MCF 10A (cell line): ENCODE results near the gene DENND2D. TPM values are rescaled to one million over a fixed set of nuclear protein-coding genes. Genes with fewer than 3 reads are reported as not detected.

ENCODE experiments used
- BruUV-seq: library from RNA; stranded (reverse); fragments of 400-500 nt; replicated peaks from 2 replicates; lab custom pipeline; 2021; lab: Mats Ljungman, UMichigan
- CTCF ChIA-PET: fragments of 300-600 bp; sonication (Branson Sonifier 250); formaldehyde crosslinking; extraction: SDS; loops from one replicate; lab custom pipeline; 2021; ENCODE audit warnings: antibody characterized with exemption, inconsistent platforms; lab: Yijun Ruan, JAX
- POLR2A ChIA-PET: fragments of 300-600, 350-650 bp; sonication (Branson Sonifier 250); formaldehyde crosslinking; extraction: SDS; loops from one replicate; lab custom pipeline; 2020; ENCODE audit warnings: antibody characterized with exemption, inconsistent platforms; lab: Yijun Ruan, JAX
- DNase-seq: peaks from one replicate; pipeline ENCODE4 v3.0.0-alpha.2; 2018; ENCODE audit not compliant: unreplicated experiment
- H3K27ac Mint-ChIP-seq: one replicate; pipeline ENCODE4 v1.8.0; 2022; ENCODE audit warnings: mild to moderate bottlenecking, low read depth, mixed read lengths; ENCODE audit not compliant: unreplicated experiment
- H3K27me3 Mint-ChIP-seq: one replicate; pipeline ENCODE4 v1.8.0; 2022; ENCODE audit warnings: mixed read lengths; ENCODE audit not compliant: insufficient read depth, unreplicated experiment
- H3K36me3 Mint-ChIP-seq: one replicate; pipeline ENCODE4 v1.8.0; 2022; ENCODE audit warnings: mild to moderate bottlenecking, moderate library complexity, mixed read lengths; ENCODE audit not compliant: insufficient read depth, unreplicated experiment
- H3K4me1 Mint-ChIP-seq: one replicate; pipeline ENCODE4 v1.8.0; 2022; ENCODE audit warnings: mixed read lengths; ENCODE audit not compliant: insufficient read depth, unreplicated experiment
- H3K4me3 Mint-ChIP-seq: one replicate; pipeline ENCODE4 v1.8.0; 2022; ENCODE audit warnings: mild to moderate bottlenecking, moderate library complexity, mixed read lengths; ENCODE audit not compliant: unreplicated experiment
- H3K9me3 Mint-ChIP-seq: one replicate; pipeline ENCODE4 v1.8.0; 2022; ENCODE audit warnings: mixed read lengths; ENCODE audit not compliant: unreplicated experiment
- intact Hi-C: fragments of 100-400 bp; cut with micrococcal nuclease; formaldehyde crosslinking; loops from 2 replicates; pipeline ENCODE4 v1.14.1; 2022
- total RNA-seq: library from RNA; stranded (reverse); gene quantifications from 2 replicates; pipeline ENCODE4 v1.2.3, GENCODE V29; 2022
- TF ChIP-seq, protein P1 (sequence below): fragments of 200-600 bp; IDR thresholded peaks from one replicate; pipeline ENCODE4 v1.8.0; 2022; ENCODE audit warnings: antibody characterized with exemption, mild to moderate bottlenecking; ENCODE audit not compliant: unreplicated experiment

Gene DENND2D
- total RNA-seq, 1 experiment from 2014 or later, result 6.0 TPM

DNA sequence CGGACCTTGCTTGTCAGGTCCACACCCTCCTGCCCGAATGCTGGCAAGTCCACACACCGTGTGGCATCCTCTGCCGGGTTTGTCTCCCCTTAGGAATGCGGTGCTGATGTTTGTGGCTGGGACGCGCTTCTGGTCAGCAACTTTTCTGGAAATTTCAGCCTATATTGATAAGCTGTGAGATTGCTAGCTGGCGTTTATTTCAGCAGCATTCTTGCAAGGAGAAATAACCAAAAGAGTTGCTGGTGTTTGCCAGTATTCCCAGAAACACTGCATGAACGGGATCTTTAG lies 59.8 kb downstream of the DENND2D start:
- Mint-ChIP-seq H3K36me3 (peaks cover 25% of the 10 kb centered on the region), H3K27ac (peak overlapping the region; percentile 97), H3K4me1 (peaks cover 24% of the 10 kb centered on the region), H3K27me3 (no peaks in the 10 kb centered on the region), H3K4me3 (peak overlapping the region; percentile 94), H3K9me3 (no peaks in the 10 kb centered on the region)
- ChIA-PET POLR2A (interaction anchor here (0.5 to 2.9 kb wide), 11 partner anchors 9 to 656 kb away, joined by 3 to 12 read pairs (median 4); partner anchors contain the start of genes ATP5PB, INKA2, LRIF1 and WDR77), CTCF (interaction anchor here (0.6 to 2.4 kb wide), 3 partner anchors 26 to 110 kb away, joined by 4 to 7 read pairs (median 5); no protein-coding TSS in a partner anchor)
- intact Hi-C loops, result loop anchor here (2.0 kb wide), 1 partner anchor 108 kb away; no protein-coding TSS in a partner anchor
- no TSS peak for BruUV-seq
- TF ChIP-seq, protein P1, sequence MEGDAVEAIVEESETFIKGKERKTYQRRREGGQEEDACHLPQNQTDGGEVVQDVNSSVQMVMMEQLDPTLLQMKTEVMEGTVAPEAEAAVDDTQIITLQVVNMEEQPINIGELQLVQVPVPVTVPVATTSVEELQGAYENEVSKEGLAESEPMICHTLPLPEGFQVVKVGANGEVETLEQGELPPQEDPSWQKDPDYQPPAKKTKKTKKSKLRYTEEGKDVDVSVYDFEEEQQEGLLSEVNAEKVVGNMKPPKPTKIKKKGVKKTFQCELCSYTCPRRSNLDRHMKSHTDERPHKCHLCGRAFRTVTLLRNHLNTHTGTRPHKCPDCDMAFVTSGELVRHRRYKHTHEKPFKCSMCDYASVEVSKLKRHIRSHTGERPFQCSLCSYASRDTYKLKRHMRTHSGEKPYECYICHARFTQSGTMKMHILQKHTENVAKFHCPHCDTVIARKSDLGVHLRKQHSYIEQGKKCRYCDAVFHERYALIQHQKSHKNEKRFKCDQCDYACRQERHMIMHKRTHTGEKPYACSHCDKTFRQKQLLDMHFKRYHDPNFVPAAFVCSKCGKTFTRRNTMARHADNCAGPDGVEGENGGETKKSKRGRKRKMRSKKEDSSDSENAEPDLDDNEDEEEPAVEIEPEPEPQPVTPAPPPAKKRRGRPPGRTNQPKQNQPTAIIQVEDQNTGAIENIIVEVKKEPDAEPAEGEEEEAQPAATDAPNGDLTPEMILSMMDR, result no peak
- DNase-seq, result peak; percentile 61

DNA sequence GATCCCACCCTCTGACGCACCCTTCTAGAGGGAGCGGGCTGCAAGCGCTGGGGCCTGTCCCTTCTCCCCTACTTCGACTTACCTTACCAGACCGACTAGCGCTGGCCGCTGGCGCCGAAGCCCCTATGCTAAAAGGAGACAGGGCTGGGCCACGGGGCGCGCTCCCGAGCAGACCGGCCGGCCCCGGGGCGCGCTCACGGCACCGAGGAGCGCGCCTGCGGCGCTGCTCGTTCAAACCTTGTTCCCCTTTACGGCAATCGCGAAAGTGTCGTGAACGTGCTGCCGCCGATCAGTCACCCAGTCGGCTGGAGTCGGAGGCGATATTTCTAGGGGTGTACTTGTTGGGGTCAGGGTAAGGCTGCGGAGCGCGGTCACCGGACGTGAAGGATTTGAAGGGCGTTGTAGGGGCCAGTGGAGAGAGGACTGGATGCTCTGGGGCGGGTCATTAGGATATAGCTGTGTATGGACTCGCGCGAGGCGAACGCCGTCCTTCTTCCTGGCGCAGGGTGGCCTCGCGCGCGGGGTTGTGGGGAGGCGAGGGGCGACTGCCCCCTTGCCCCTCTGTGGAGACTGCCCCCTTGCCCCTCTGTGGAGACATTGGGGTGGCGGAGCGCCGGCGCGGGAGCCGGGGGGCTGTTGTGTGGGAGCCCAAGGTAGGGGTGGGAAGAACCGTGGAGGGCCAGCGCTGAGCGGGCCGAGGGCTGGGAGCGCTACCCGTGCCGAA lies 60.3 kb downstream of the DENND2D start, which contains the start of the genes CEPT1 and DRAM2:
Gene CEPT1, plus strand, starts transcription at position 268 of the 724 bp plus-strand sequence. CDS start 7,492 bp downstream, outside the sequence.
Gene DRAM2, minus strand, starts transcription at position 138 of the 724 bp plus-strand sequence. CDS start 8,539 bp downstream, outside the sequence.
- Mint-ChIP-seq H3K36me3 (peaks cover 30% of the 10 kb centered on the region), H3K27me3 (no peaks in the 10 kb centered on the region), H3K27ac (peak within 1 kb of the TSS; percentile 97), H3K9me3 (no peaks in the 10 kb centered on the region), H3K4me1 (peaks cover 28% of the 10 kb centered on the region), H3K4me3 (peak within 1 kb of the TSS; percentile 94)
- CTCF ChIA-PET, result interaction anchor here (0.5 to 2.4 kb wide), 5 partner anchors 16 to 345 kb away, joined by 3 to 7 read pairs (median 4); no protein-coding TSS in a partner anchor
- TF ChIP-seq, protein P1, result no peak
- peak; percentile 94 for DNase-seq
- no TSS peak for BruUV-seq
- intact Hi-C loops, result loop anchor here (2.0 kb wide), 1 partner anchor 107 kb away; no protein-coding TSS in a partner anchor
- POLR2A ChIA-PET, result interaction anchor here (0.5 to 2.9 kb wide), 25 partner anchors 8 to 657 kb away, joined by 3 to 20 read pairs (median 3); partner anchors contain the start of genes ATP5PB, INKA2, LRIF1 and WDR77

DNA sequence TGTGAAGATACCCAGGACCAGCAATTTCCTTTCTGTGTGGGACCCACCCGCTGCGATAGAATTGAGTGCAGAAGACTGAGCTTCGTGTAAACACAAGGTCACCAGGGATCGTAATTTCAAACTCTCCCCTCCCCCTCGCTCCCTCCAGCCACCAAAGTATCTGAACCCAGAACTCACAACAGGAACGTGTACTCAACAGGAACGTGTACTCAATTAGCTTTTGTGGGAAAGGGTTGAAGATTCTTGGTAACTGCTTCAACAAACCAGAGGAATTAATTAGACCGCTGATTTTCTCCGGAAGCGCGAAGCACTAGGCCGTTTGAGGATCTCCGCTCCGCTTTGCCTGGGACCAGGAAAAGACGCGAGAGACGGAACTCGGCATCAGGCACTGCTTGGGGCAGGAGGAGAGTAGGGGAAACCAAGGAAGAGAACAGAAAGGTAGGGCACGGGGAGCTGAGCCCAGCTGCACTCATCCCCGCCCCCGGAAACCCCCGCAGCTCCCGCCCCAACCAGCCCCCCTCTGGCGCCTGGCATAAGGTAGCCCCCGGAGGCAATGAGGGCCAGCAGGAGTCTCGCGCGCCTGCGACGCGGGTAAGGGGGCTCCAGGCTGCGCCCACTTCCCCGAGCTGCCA lies 61.0 kb downstream of the DENND2D start:
- ChIA-PET POLR2A (interaction anchor here (0.6 to 2.3 kb wide), 28 partner anchors 9 to 615 kb away, joined by 3 to 20 read pairs (median 3); partner anchors contain the start of genes ATP5PB, CHI3L2, INKA2 and WDR77), CTCF (interaction anchor here (0.5 to 2.4 kb wide), 4 partner anchors 15 to 345 kb away, joined by 3 to 7 read pairs (median 5); no protein-coding TSS in a partner anchor)
- TF ChIP-seq, protein P1, result no peak
- BruUV-seq, result no TSS peak
- H3K4me1 Mint-ChIP-seq, result peaks cover 28% of the 10 kb centered on the region
- no peaks in the 10 kb centered on the region for H3K27me3 Mint-ChIP-seq
- H3K4me3 Mint-ChIP-seq, result peak overlapping the region; percentile 94
- H3K27ac Mint-ChIP-seq, result peak overlapping the region; percentile 97
- H3K9me3 Mint-ChIP-seq, result no peaks in the 10 kb centered on the region
- intact Hi-C loops, result no loop called here
- peaks cover 35% of the 10 kb centered on the region for H3K36me3 Mint-ChIP-seq
- peak; percentile 65 for DNase-seq

Other genes starting within 250 kb of the DENND2D start
- gene LRIF1, start 236.7 kb downstream of the DENND2D start, total RNA-seq, result 8.5 and 9.5 TPM in 2 replicates
- gene DRAM2, start 60.6 kb downstream of the DENND2D start, total RNA-seq, result 30.5 and 32.1 TPM in 2 replicates
- gene CEPT1, start 60.4 kb downstream of the DENND2D start, total RNA-seq, result 43.1 and 45.0 TPM in 2 replicates
- gene CHI3L2, start 27.1 kb upstream of the DENND2D start, total RNA-seq, result 1.4 and 2.1 TPM in 2 replicates
- gene CHIA, start 90.2 kb upstream of the DENND2D start, total RNA-seq, result not detected in 2 replicates
- 1.3 TPM in 2 replicates for gene OVGP1, start 227.1 kb upstream of the DENND2D start, total RNA-seq
- 35.7 and 54.2 TPM in 2 replicates for gene WDR77, start 248.6 kb upstream of the DENND2D start, total RNA-seq
- gene ATP5PB, start 248.8 kb upstream of the DENND2D start, total RNA-seq, result 317 and 348 TPM in 2 replicates